Measurements from ENCODE around the gene TUB. TPM values are rescaled to one million over a fixed set of nuclear protein-coding genes. Genes with fewer than 3 reads are reported as not detected.
A peak's percentile ranks its signal among the peaks of the same experiment; 100 is the strongest.

The TUB gene
- total and polyA plus RNA-seq, 2 of the 8 experiments (the other 6 are each of a cell fraction or from before 2014, with no cell fraction given), result 15.3 to 31.3 TPM

GRCh38 chr11:8099291-8099899 is 18.4 kb downstream of the TUB start:
- no peak overlapping the region for H2AFZ ChIP-seq (ENCODE audit: low read length)
- H3K79me1 ChIP-seq (ENCODE audit: low read depth, low read length), result no peaks in the 10 kb centered on the region; the same call in 1 of the 2 replicates
- H4K8ac ChIP-seq (ENCODE audit: extremely low read depth, insufficient read depth, low read length), result no peak overlapping the region
- no peak overlapping the region for H2BK15ac ChIP-seq (ENCODE audit: low read length)
- ChIA-PET POLR2A (ENCODE audit: partially characterized antibody) (interaction anchor here (1.1 to 3.2 kb wide), 8 partner anchors 9 to 206 kb away, joined by 3 to 12 read pairs (median 6); partner anchors contain the start of gene EIF3F), CTCF (ENCODE audit: partially characterized antibody) (interaction anchor here (0.6 to 30.2 kb wide), 44 partner anchors 9 to 258 kb away, joined by 3 to 1283 read pairs (median 4); partner anchors contain the start of gene EIF3F)
- H3K4me1 ChIP-seq (replicated peaks in 1 of 4; ENCODE audit: control insufficient read depth in 3 of 4, insufficient read depth in 4 of 4, low read length in 3 of 4), result no peaks in the 10 kb centered on the region
- peaks cover 5 to 6% of the 10 kb centered on the region in 2 experiments for H4K20me1 ChIP-seq (replicated peaks in 1 of 2; ENCODE audit: control insufficient read depth in 1 of 2, insufficient read depth in 2 of 2, low read length in 2 of 2)
- no peaks in the 10 kb centered on the region for H3K9me3 ChIP-seq (ENCODE audit: insufficient read depth in 2 of 2, low read depth in 1 of 2, low read length in 1 of 2)
- no peak overlapping the region for H2BK20ac ChIP-seq (ENCODE audit: low read length)
- no peak overlapping the region for H2BK5ac ChIP-seq (ENCODE audit: low read depth, low read length)
- H3K4me2 ChIP-seq (ENCODE audit: insufficient read depth in 1 of 2, low read depth in 2 of 2, low read length in 2 of 2), result no peak overlapping the region
- H4K5ac ChIP-seq (ENCODE audit: insufficient read length, low read depth, low read length), result no peak overlapping the region
- 54% methylated on average over 3 of the region's 3 CpGs; no CpG with 5 or more reads in 1 of the 2 experiments for WGBS, 2 experiments (ENCODE audit: extremely low coverage in 1 of 2, insufficient coverage in 1 of 2, insufficient read length in 1 of 2, insufficient replicate concordance in 2 of 2, low coverage in 1 of 2, low lambda C conversion rate in 2 of 2, missing lambda C conversion rate in 1 of 2)
- H3K36me3 ChIP-seq (ENCODE audit: control insufficient read depth in 2 of 4, insufficient read depth in 4 of 4, low read length in 3 of 4), result peaks cover 13 to 40% (median 27%) of the 10 kb centered on the region in 4 experiments
- H3K79me2 ChIP-seq (ENCODE audit: control insufficient read depth in 1 of 2, insufficient read depth in 2 of 2, low read length in 2 of 2), result no peaks in the 10 kb centered on the region
- FAIRE-seq (peak; percentile 92), DNase-seq (ENCODE audit: low read depth in 1 of 2, low spot score in 2 of 2) (peak in 1 of 2 experiments; percentile 87)
- no peak overlapping the region for H3K9ac ChIP-seq (replicated peaks in 1 of 4; ENCODE audit: extremely low read depth in 1 of 4, low read depth in 3 of 4, low read length in 3 of 4)
- H3K4ac ChIP-seq (replicated peaks; ENCODE audit: insufficient read length, low read depth, low read length), result no peak overlapping the region
- H3K4me3 ChIP-seq (ENCODE audit: extremely low read depth in 1 of 4, insufficient read depth in 2 of 4, low read depth in 3 of 4, low read length in 4 of 4), result no peak overlapping the region
- H3K14ac ChIP-seq (ENCODE audit: insufficient read length), result no peak overlapping the region
- no peak overlapping the region for H2AK5ac ChIP-seq (ENCODE audit: low read depth, low read length)
- no peaks in the 10 kb centered on the region; the same call in 1 of the 2 replicates for H3K23me2 ChIP-seq (ENCODE audit: low read depth, low read length)
- no peaks in the 10 kb centered on the region; a peak in 1 of 7 replicates for H3K27me3 ChIP-seq (replicated peaks in 1 of 4; ENCODE audit: control insufficient read depth in 3 of 4, extremely low read depth in 1 of 4, insufficient read depth in 3 of 4, low read length in 3 of 4)
- H3K27ac ChIP-seq (ENCODE audit: low read depth, low read length), result no peak overlapping the region
- H3K23ac ChIP-seq (ENCODE audit: insufficient read length), result no peak overlapping the region
- no peak overlapping the region for H3K18ac ChIP-seq (ENCODE audit: extremely low read depth, low read length)
- H2BK120ac ChIP-seq (replicated peaks; ENCODE audit: low read depth, low read length), result no peak overlapping the region
- H3K56ac ChIP-seq (replicated peaks; ENCODE audit: insufficient read length, low read depth, low read length), result no peak overlapping the region
- no peak for TF ChIP-seq ATF3 (IDR thresholded peaks at IDR 0.05; ENCODE audit: insufficient read depth, low read depth, low read length)
- peak; percentile 83 to 88 for TF ChIP-seq RAD21 (IDR thresholded peaks at IDR 0.05 in 1 of 2, conservative IDR thresholded peaks at IDR 0.05 in 1 of 2; ENCODE audit: low read depth in 2 of 2, low read length in 2 of 2)
- no peak for TF ChIP-seq CEBPB (IDR thresholded peaks at IDR 0.05; ENCODE audit: low read depth, low read length)
- no peak for TF ChIP-seq SP1 (IDR thresholded peaks at IDR 0.05; ENCODE audit: low read depth, low read length)
- TF ChIP-seq MAFK (IDR thresholded peaks at IDR 0.05; ENCODE audit: low read depth, low read length), result no peak
- no peak for TF ChIP-seq TAF7 (optimal IDR thresholded peaks at IDR 0.05; ENCODE audit: borderline replicate concordance, low read depth, low read length)
- TF ChIP-seq CTCF (IDR thresholded peaks at IDR 0.05; ENCODE audit: control extremely low read depth in 1 of 3, insufficient read depth in 1 of 3, low read depth in 1 of 3, low read length in 3 of 3), result peak; percentile 54 to 75 (median 73)
- H2BK12ac ChIP-seq (ENCODE audit: low read depth, low read length), result no peak overlapping the region
- H4K91ac ChIP-seq (replicated peaks; ENCODE audit: insufficient read length, low read length), result no peak overlapping the region
